CD4-positive, CD25-positive, alpha-beta regulatory T cell (primary cell): Measurements from ENCODE around the gene ZNF446. TPM values are rescaled to one million over a fixed set of nuclear protein-coding genes. Genes with fewer than 3 reads are reported as not detected.
A peak's percentile ranks its signal among the peaks of the same experiment; 100 is the strongest.
"Not testable (repeated sequence)": the region's sequence is repeated elsewhere in the genome, so short reads cannot be mapped to it uniquely, and the experiment has no call there.

Source experiments
- ATAC-seq, 2 donors: fragments of 150-1000 bp; cut with Tn5 transposase; one replicate each; pipeline ENCODE4 v1.10.0; 2021; ENCODE audit warnings: low read depth in 2 of 2, moderate number of reproducible peaks in 2 of 2, moderate library complexity in 1 of 2
- DNase-seq, 3 donors: peaks; one replicate each; pipeline versions ENCODE4 v3.0.0 to v3.0.0-alpha.2; 2012 to 2022; ENCODE audit warnings: mixed read lengths in 1 of 3
- H3K27ac ChIP-seq: one replicate; pipeline ENCODE4 v1.7.0; 2013; ENCODE audit warnings: mild to moderate bottlenecking, low read length; ENCODE audit not compliant: insufficient read depth, poor library complexity, severe bottlenecking
- H3K27me3 ChIP-seq: one replicate; pipeline ENCODE4 v1.7.0; 2013; ENCODE audit warnings: low read length; ENCODE audit not compliant: control insufficient read depth, insufficient read depth
- H3K36me3 ChIP-seq: one replicate; pipeline ENCODE4 v1.7.0; 2013; ENCODE audit warnings: mild to moderate bottlenecking, low read length, moderate library complexity; ENCODE audit not compliant: control insufficient read depth, insufficient read depth
- H3K4me1 ChIP-seq: 2 replicates; pipeline ENCODE4 v1.7.0; 2013; ENCODE audit warnings: mild to moderate bottlenecking, low read length; ENCODE audit not compliant: insufficient read depth, control insufficient read depth, poor library complexity, severe bottlenecking
- H3K4me3 ChIP-seq: one replicate; pipeline ENCODE4 v1.7.0; 2013; ENCODE audit warnings: low read depth, mild to moderate bottlenecking, low read length, moderate library complexity
- H3K9me3 ChIP-seq, 2 experiments: 1 replicate in 1 of 2; 2 replicates in 1 of 2; pipeline ENCODE4 v1.7.0; 2013; ENCODE audit warnings: low read length in 2 of 2, mild to moderate bottlenecking in 1 of 2, moderate library complexity in 1 of 2; ENCODE audit not compliant: control insufficient read depth in 2 of 2
- H3K27ac Mint-ChIP-seq, 3 donors: one replicate each; pipeline ENCODE4 v1.8.0; 2020 to 2022; ENCODE audit warnings: mild to moderate bottlenecking in 3 of 3, mixed read lengths in 3 of 3, moderate library complexity in 2 of 3
- H3K27me3 Mint-ChIP-seq: one replicate; pipeline ENCODE4 v1.8.0; 2022; ENCODE audit warnings: mild to moderate bottlenecking, mixed read lengths
- H3K36me3 Mint-ChIP-seq: one replicate; pipeline ENCODE4 v1.8.0; 2020; ENCODE audit warnings: mixed read lengths
- H3K4me1 Mint-ChIP-seq, 4 donors: one replicate each; pipeline ENCODE4 v1.8.0; 2020 to 2022; ENCODE audit warnings: mixed read lengths in 4 of 4, mild to moderate bottlenecking in 1 of 4
- H3K4me3 Mint-ChIP-seq, 4 donors: one replicate each; pipeline ENCODE4 v1.8.0; 2020 to 2022; ENCODE audit warnings: mild to moderate bottlenecking in 4 of 4, mixed read lengths in 4 of 4, moderate library complexity in 3 of 4
- H3K9me3 Mint-ChIP-seq, 7 donors: one replicate each; pipeline ENCODE4 v1.8.0; 2020 to 2022; ENCODE audit warnings: mixed read lengths in 7 of 7, mild to moderate bottlenecking in 3 of 7, moderate library complexity in 2 of 7
- polyA plus RNA-seq, 4 donors: library from polyadenylated mRNA; unstranded; fragments of 300-500 nt; fragmentation: Illumina TruSeq; gene quantifications; one replicate each; pipeline ENCODE4 v1.2.3, GENCODE V29; 2021
- total RNA-seq: library from RNA; stranded (reverse); gene quantifications from one replicate; pipeline ENCODE4 v1.2.3, GENCODE V29; 2022

ZNF446 gene
- total and polyA plus RNA-seq, 5 donors from 2014 or later: 1.7 to 10.5 (median 4.2) TPM

DNA sequence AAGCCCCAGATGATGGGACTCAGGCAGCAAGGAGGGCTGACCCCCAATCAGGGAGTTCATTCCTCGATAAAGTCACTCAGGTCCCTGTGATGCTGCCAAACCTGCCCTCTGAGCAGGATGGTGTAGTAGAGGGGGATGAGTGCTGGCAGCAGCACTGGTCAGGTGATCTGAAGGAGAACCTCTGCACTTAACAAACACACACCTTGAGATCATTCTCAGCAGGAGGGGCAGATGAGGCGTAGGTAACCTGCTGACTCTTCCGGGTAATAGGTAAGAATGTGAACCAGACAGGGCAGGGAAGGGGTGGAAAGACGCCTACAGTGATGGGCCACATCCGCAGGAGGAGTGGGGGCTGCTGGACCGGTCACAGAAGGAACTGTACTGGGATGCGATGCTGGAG, 3.2 kb downstream of the ZNF446 start:
- peaks cover 21% of the 10 kb centered on the region for H3K4me1 ChIP-seq
- Mint-ChIP-seq H3K4me3 (peak overlapping the region in 1 of 4 donors; percentile 13), H3K4me1 (peaks cover 4 to 23% (median 7%) of the 10 kb centered on the region in 4 donors), H3K36me3 (peaks cover 10% of the 10 kb centered on the region), H3K27me3 (no peaks in the 10 kb centered on the region), H3K9me3 (no peaks in the 10 kb centered on the region), H3K27ac (peak overlapping the region in 1 of 3 donors; percentile 15)
- no peaks in the 10 kb centered on the region for H3K36me3 ChIP-seq
- DNase-seq (no peak), ATAC-seq (no peak)
- no peaks in the 10 kb centered on the region for H3K9me3 ChIP-seq
- no peak overlapping the region for H3K27ac ChIP-seq
- no peak overlapping the region for H3K4me3 ChIP-seq
- no peaks in the 10 kb centered on the region for H3K27me3 ChIP-seq

DNA sequence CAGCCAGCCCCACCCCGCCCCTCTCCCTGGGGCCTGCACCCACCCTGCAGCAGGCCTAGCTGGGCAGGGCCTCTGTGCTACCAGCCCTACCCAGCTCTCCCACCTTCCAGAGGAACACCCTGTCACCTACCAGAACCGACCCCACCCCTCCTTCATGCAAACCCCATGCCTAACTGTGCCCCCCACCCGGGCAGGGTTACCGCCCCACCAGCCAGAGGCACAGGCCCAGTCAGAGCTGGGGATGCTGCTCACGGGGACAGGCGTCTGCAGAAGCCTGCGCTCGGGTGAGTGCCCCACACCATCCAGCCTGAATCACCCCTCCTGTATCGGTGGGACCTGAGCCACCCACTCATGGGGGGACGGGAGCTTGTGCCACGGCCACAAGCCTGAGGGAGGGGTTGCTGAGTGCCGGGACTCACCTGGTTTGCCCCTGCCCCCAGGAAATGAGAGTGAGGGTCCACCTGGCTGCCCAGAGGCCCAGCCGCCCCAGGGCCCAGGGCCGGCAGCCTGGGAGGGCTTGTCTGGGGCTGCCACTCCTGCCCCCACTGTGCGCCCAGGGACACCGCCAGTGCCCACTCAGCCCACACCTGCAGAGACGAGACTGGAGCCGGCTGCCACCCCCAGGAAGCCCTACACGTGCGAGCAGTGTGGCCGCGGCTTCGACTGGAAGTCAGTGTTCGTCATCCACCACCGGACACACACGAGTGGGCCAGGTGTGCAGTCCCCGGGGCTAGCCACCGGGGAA, 3.8 kb downstream of the ZNF446 start:
- H3K27ac ChIP-seq: no peak overlapping the region
- no peak for DNase-seq
- no peaks in the 10 kb centered on the region for H3K27me3 ChIP-seq
- peaks cover 20% of the 10 kb centered on the region for H3K4me1 ChIP-seq
- peaks cover 10% of the 10 kb centered on the region for H3K36me3 Mint-ChIP-seq
- H3K27me3 Mint-ChIP-seq: no peaks in the 10 kb centered on the region
- H3K4me3 ChIP-seq: no peak overlapping the region
- H3K4me3 Mint-ChIP-seq: no peak overlapping the region
- no peaks in the 10 kb centered on the region for H3K36me3 ChIP-seq
- no peak overlapping the region for H3K27ac Mint-ChIP-seq
- no peaks in the 10 kb centered on the region for H3K9me3 ChIP-seq
- peaks cover 4 to 18% (median 7%) of the 10 kb centered on the region in 4 donors for H3K4me1 Mint-ChIP-seq
- no peak for ATAC-seq
- H3K9me3 Mint-ChIP-seq: no peaks in the 10 kb centered on the region

DNA sequence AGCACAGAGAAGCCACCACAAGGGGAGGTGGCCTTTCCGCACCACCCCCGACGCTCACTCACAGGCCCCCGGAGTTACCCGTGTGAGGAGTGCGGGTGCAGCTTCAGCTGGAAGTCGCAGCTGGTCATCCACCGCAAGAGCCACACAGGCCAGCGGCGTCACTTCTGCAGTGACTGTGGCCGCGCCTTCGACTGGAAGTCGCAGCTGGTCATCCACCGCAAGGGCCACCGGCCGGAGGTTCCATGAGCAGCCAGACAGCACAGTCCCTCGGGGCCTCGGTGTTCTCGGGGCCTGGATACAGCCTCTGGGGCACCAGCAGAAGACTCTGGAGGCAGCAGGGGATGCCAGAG, 4.3 kb downstream of the ZNF446 start:
- Histone ChIP-seq H3K4me3 (no peak overlapping the region), H3K27ac (no peak overlapping the region), H3K27me3 (no peaks in the 10 kb centered on the region), H3K4me1 (peaks cover 15% of the 10 kb centered on the region), H3K9me3 (no peaks in the 10 kb centered on the region), H3K36me3 (no peaks in the 10 kb centered on the region)
- Mint-ChIP-seq H3K9me3 (no peaks in the 10 kb centered on the region), H3K4me3 (no peak overlapping the region), H3K27me3 (no peaks in the 10 kb centered on the region), H3K4me1 (peaks cover 4 to 13% (median 7%) of the 10 kb centered on the region in 4 donors), H3K27ac (no peak overlapping the region), H3K36me3 (peaks cover 10% of the 10 kb centered on the region)
- no peak for ATAC-seq
- no peak for DNase-seq

DNA sequence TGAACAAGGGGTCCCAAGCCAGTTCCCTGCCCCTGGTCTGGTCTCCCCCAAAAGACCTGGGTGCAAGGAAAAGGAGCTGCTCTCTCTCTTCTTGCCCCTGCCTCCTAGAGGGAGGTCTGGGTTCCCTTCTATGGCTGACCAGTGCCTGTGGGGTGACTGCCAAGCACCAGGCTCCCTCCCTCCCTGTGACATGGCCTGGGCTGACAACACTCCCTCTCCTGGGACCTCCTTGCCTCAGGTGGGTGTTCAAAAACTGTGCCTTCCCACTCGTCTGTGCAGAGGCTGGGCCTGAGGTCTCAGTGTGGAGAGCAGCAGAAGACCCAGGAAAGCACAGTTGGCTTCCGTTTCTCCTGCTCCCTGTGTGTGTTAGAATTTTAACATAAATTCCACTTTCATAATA, 4.7 kb downstream of the ZNF446 start:
- H3K9me3 Mint-ChIP-seq: no peaks in the 10 kb centered on the region
- DNase-seq (no peak), ATAC-seq (no peak)
- peaks cover 10% of the 10 kb centered on the region for H3K36me3 Mint-ChIP-seq
- H3K4me1 Mint-ChIP-seq: peaks cover 3 to 9% (median 6%) of the 10 kb centered on the region in 4 donors
- no peaks in the 10 kb centered on the region for H3K27me3 Mint-ChIP-seq
- no peak overlapping the region for H3K27ac Mint-ChIP-seq
- Histone ChIP-seq H3K4me3 (no peak overlapping the region), H3K27ac (no peak overlapping the region), H3K4me1 (peaks cover 12% of the 10 kb centered on the region), H3K9me3 (no peaks in the 10 kb centered on the region), H3K36me3 (no peaks in the 10 kb centered on the region), H3K27me3 (no peaks in the 10 kb centered on the region)
- H3K4me3 Mint-ChIP-seq: no peak overlapping the region

DNA sequence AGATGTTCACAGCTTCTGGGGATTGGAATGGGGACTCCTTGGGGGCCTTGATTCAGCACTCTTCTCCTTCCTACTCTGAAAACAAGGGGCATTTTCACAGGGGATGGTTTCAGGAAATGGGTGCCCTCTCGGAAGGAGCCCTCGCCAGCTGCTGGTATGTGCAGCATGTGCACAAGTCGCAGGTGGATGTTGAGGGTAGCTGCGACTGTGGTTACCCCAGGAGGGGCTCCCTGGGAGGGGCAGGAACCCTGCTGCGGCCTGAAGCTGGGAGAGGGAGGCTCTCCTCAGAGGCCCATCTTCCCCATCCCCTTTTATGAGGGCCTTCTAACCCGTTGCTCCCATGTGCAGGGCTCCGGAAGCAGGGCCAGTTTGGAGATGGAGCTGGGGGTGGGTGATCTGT, 6.2 kb downstream of the ZNF446 start:
- ATAC-seq (no peak), DNase-seq (no peak)
- Histone ChIP-seq H3K9me3 (no peaks in the 10 kb centered on the region), H3K4me1 (peaks cover under 1% of the 10 kb centered on the region), H3K27me3 (no peaks in the 10 kb centered on the region), H3K27ac (no peak overlapping the region), H3K4me3 (no peak overlapping the region), H3K36me3 (no peaks in the 10 kb centered on the region)
- Mint-ChIP-seq H3K27me3 (no peaks in the 10 kb centered on the region), H3K4me1 (peaks cover 0 to 2% (median 0%) of the 10 kb centered on the region in 4 donors), H3K9me3 (no peaks in the 10 kb centered on the region), H3K27ac (no peak overlapping the region), H3K36me3 (peaks cover 10% of the 10 kb centered on the region), H3K4me3 (peak overlapping the region in 2 of 4 donors; percentile 47 to 54)

DNA sequence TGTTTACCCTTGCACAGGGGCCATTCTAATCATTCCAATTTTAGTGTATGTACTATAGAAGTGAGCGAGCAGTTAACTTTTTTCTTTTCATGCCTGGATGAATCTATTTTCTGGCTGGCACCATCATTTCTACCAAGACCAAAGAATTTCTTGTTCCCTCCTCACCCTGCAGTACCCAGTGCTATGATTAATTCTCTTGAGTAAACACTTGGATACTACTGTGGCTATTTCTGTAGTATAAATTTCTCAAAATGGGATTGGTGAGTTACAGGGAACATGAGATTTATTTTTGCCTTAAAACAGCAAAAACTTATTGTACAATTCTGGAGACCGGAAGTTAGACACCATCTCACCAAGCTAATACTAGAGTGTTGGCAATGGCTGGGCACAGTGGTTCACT, 7.6 kb downstream of the ZNF446 start:
- no peaks in the 10 kb centered on the region for H3K9me3 Mint-ChIP-seq
- Histone ChIP-seq H3K36me3 (no peaks in the 10 kb centered on the region), H3K4me3 (no peak overlapping the region), H3K9me3 (no peaks in the 10 kb centered on the region), H3K27ac (no peak overlapping the region), H3K27me3 (no peaks in the 10 kb centered on the region), H3K4me1 (peaks cover 2% of the 10 kb centered on the region)
- DNase-seq (no peak), ATAC-seq (no peak)
- peaks cover 10% of the 10 kb centered on the region for H3K36me3 Mint-ChIP-seq
- no peaks in the 10 kb centered on the region for H3K27me3 Mint-ChIP-seq
- H3K4me3 Mint-ChIP-seq: no peak overlapping the region
- H3K4me1 Mint-ChIP-seq: peaks cover 0 to 3% (median under 1%) of the 10 kb centered on the region in 4 donors
- H3K27ac Mint-ChIP-seq: no peak overlapping the region

DNA sequence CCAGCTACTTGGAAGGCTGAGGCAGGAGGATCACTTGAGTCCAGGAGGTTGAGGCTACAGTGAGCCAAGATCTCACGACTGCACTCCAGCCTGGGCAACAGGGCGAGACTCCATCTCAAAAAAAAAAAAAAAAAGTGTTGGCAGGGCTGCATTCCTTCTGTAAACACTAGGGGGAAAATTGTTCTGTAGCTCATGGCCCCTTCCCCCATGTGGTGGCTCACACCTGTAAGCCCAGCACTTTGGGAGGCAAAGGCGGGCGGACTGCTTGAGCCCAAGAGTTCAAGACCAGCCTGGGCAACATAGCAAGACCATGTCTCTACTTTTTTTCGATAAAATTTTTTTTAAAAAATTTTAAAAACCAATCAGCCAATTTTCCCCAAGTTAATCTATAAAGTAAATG, 8.2 kb downstream of the ZNF446 start:
- H3K27ac Mint-ChIP-seq, H3K9me3 Mint-ChIP-seq, ATAC-seq, H3K27me3 Mint-ChIP-seq, H3K4me3 Mint-ChIP-seq, H3K36me3 Mint-ChIP-seq, DNase-seq, H3K36me3 ChIP-seq, H3K27ac ChIP-seq, H3K9me3 ChIP-seq, H3K4me1 ChIP-seq, H3K4me3 ChIP-seq, H3K4me1 Mint-ChIP-seq, H3K27me3 ChIP-seq: not testable (repeated sequence)

DNA sequence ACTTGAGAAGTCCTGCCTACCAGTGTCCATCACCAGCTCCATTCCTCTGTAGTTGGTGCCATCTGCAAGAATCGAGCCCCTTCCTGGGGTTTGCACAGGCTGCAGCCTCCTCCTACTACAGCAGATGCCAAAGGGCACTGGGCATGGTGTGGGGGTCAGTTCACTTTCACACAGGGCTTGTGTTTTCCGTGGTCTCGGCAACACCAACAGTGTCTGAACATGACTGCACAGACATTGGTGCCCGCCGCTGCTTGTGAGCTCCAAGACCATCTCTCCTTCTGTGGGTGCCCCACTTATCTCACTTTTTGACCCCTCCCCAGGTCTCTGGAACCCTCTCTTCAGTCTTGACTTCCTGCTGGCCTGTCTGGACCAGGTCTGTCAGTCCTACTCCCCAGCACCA, 15.2 kb downstream of the ZNF446 start:
- H3K4me3 Mint-ChIP-seq: no peak overlapping the region

More for the DNA sequence above, 15.2 kb downstream of the ZNF446 start:
- H3K9me3 Mint-ChIP-seq: peaks cover 0 to 2% (median 0%) of the 10 kb centered on the region in 7 donors
- H3K36me3 Mint-ChIP-seq: no peaks in the 10 kb centered on the region
- H3K27ac ChIP-seq: no peak overlapping the region
- H3K36me3 ChIP-seq: no peaks in the 10 kb centered on the region
- peak overlapping the region in 1 of 3 donors; percentile 67 for H3K27ac Mint-ChIP-seq
- DNase-seq: no peak
- no peaks in the 10 kb centered on the region for H3K27me3 ChIP-seq
- peaks cover 5% of the 10 kb centered on the region for H3K4me1 ChIP-seq
- H3K27me3 Mint-ChIP-seq: no peaks in the 10 kb centered on the region
- peaks cover 0 to 8% (median 7%) of the 10 kb centered on the region in 4 donors for H3K4me1 Mint-ChIP-seq
- H3K9me3 ChIP-seq: no peaks in the 10 kb centered on the region
- no peak overlapping the region for H3K4me3 ChIP-seq
- ATAC-seq: no peak
